Nephron (organoid): Measurements from ENCODE around the gene KMT2D.
"Not testable (repeated sequence)": the region's sequence is repeated elsewhere in the genome, so short reads cannot be mapped to it uniquely, and the experiment has no call there.

Source experiments
- H3K27ac Mint-ChIP-seq, 3 experiments: 2 replicates each; pipeline ENCODE4 v1.8.0; 2020; ENCODE audit warnings: mixed read lengths in 3 of 3, mild to moderate bottlenecking in 2 of 3, moderate library complexity in 1 of 3
- H3K27me3 Mint-ChIP-seq: 2 replicates; pipeline ENCODE4 v1.8.0; 2021; ENCODE audit warnings: low read depth, mild to moderate bottlenecking, moderate library complexity, mixed read lengths
- H3K36me3 Mint-ChIP-seq: 2 replicates; pipeline ENCODE4 v1.8.0; 2020; ENCODE audit warnings: low read depth, mixed read lengths
- H3K4me1 Mint-ChIP-seq: 2 replicates; pipeline ENCODE4 v1.8.0; 2020; ENCODE audit warnings: mixed read lengths
- H3K4me3 Mint-ChIP-seq, 3 experiments: 2 replicates each; pipeline ENCODE4 v1.8.0; 2020; ENCODE audit warnings: mild to moderate bottlenecking in 3 of 3, mixed read lengths in 3 of 3, moderate library complexity in 2 of 3
- H3K9me3 Mint-ChIP-seq: 2 replicates; pipeline ENCODE4 v1.8.0; 2020; ENCODE audit warnings: mixed read lengths
- TF ChIP-seq, protein P1 (sequence below), 3 experiments: fragments of 200-600 bp; sonication (generic); IDR thresholded peaks; one replicate each; pipeline ENCODE4 v1.5.0; 2021; ENCODE audit warnings: antibody characterized with exemption in 3 of 3; ENCODE audit not compliant: unreplicated experiment in 3 of 3

The KMT2D gene

DNA sequence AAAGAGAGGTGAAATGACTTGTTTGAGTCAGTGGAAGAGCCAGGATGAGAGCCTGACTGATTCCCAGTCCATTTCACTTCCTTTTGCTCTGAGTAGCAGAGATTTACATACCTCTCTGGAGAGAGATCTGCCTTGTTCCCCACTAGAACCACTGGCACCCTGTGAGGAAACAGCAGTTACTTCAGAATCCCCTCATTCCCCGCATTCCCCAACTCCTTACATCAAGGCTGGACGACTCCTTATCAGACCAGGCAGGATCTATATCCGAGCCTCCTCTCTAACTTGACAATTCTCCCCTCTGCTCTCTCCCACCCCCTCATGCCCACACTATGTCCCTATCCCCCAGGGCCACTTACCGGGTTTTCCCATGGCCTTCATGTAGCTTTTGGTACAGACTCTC lies 5.5 kb upstream of the KMT2D start:
- Mint-ChIP-seq H3K27ac (no peak overlapping the region), H3K4me1 (peaks cover 25% of the 10 kb centered on the region), H3K4me3 (peak overlapping the region in 1 of 3 experiments; percentile 62), H3K27me3 (peaks cover 13% of the 10 kb centered on the region), H3K9me3 (no peaks in the 10 kb centered on the region), H3K36me3 (no peaks in the 10 kb centered on the region)
- TF ChIP-seq, protein P1, sequence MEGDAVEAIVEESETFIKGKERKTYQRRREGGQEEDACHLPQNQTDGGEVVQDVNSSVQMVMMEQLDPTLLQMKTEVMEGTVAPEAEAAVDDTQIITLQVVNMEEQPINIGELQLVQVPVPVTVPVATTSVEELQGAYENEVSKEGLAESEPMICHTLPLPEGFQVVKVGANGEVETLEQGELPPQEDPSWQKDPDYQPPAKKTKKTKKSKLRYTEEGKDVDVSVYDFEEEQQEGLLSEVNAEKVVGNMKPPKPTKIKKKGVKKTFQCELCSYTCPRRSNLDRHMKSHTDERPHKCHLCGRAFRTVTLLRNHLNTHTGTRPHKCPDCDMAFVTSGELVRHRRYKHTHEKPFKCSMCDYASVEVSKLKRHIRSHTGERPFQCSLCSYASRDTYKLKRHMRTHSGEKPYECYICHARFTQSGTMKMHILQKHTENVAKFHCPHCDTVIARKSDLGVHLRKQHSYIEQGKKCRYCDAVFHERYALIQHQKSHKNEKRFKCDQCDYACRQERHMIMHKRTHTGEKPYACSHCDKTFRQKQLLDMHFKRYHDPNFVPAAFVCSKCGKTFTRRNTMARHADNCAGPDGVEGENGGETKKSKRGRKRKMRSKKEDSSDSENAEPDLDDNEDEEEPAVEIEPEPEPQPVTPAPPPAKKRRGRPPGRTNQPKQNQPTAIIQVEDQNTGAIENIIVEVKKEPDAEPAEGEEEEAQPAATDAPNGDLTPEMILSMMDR (IDR thresholded peaks at IDR 0.05; ENCODE audit: unreplicated experiment in 3 of 3) = no peak

DNA sequence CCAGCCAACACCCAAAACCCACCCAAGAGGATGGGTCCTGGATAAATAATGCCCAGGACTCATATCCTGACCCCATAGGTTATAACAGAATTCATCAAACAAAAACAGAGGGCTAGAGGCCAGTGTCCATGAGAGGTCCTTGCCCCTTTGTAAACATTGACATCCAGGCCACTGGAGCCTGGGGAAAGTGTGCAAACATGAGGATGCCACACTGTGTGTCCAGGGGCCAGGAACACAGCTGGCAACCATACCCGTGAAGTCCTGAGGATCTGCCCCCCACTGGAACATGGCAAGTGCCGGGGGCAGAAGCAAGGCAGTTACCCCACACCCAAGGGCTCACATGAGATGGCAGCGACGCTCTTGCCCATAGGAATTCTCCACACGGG lies 4.2 kb upstream of the KMT2D start:
- Mint-ChIP-seq H3K4me3 (no peak overlapping the region), H3K27me3 (peaks cover 13% of the 10 kb centered on the region), H3K9me3 (no peaks in the 10 kb centered on the region), H3K27ac (no peak overlapping the region), H3K36me3 (no peaks in the 10 kb centered on the region), H3K4me1 (peaks cover 21% of the 10 kb centered on the region)
- TF ChIP-seq, protein P1 (IDR thresholded peaks at IDR 0.05; ENCODE audit: unreplicated experiment in 3 of 3) = no peak

DNA sequence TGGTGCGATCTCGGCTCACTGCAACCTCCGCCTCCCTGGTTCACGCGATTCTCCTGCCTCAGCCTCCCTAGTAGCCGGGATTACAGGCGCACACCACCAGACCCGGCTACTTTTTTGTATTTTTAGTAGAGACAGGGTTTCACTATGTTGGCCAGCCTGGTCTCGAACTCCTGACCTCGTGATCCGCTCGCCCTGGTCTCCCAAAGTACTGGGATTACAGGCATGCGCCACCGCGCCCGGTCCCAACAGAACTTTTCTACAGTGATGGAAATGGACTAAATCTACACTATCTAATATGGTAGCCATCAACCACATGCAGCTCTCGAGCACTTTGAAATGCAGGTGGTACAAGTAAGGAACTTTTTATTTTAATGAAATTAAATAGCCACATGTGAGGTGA lies 1.3 kb upstream of the KMT2D start:
- Mint-ChIP-seq H3K4me1 (peaks cover 27% of the 10 kb centered on the region), H3K4me3 (peak overlapping the region; percentile 94 to 97 (median 96))
- not testable (repeated sequence) for H3K27me3 Mint-ChIP-seq, H3K27ac Mint-ChIP-seq, H3K36me3 Mint-ChIP-seq, H3K9me3 Mint-ChIP-seq

DNA sequence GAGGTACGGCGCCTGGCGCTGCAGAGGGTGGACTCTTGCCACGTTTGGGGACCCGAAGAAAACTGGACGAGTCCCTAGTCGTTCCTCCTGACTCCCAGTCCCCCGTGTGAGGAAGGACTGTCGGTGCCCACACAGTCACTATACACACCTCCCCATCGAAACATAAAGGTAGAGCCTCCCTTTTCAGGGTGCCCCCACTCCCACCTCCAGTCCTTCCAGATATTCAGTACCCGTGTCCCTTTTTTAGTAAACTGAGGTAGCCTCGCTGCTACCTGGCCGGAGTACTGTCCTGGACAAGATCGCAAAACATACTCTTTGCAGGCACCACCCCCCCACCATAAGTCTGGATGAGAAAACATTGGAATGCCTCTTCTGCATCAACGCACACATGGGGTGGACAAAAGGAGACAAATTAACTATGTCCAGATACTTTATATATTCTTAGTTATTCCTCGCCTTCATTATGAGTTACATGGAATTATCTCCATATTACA lies 610 bp upstream of the KMT2D start:
- Mint-ChIP-seq H3K4me3 (peak overlapping the region; percentile 94 to 97 (median 96)), H3K9me3 (no peaks in the 10 kb centered on the region), H3K36me3 (no peaks in the 10 kb centered on the region), H3K27ac (peak overlapping the region; percentile 92 to 99 (median 99)), H3K27me3 (no peaks in the 10 kb centered on the region), H3K4me1 (peaks cover 34% of the 10 kb centered on the region)
- TF ChIP-seq, protein P1 (IDR thresholded peaks at IDR 0.05; ENCODE audit: unreplicated experiment in 3 of 3) = no peak

DNA sequence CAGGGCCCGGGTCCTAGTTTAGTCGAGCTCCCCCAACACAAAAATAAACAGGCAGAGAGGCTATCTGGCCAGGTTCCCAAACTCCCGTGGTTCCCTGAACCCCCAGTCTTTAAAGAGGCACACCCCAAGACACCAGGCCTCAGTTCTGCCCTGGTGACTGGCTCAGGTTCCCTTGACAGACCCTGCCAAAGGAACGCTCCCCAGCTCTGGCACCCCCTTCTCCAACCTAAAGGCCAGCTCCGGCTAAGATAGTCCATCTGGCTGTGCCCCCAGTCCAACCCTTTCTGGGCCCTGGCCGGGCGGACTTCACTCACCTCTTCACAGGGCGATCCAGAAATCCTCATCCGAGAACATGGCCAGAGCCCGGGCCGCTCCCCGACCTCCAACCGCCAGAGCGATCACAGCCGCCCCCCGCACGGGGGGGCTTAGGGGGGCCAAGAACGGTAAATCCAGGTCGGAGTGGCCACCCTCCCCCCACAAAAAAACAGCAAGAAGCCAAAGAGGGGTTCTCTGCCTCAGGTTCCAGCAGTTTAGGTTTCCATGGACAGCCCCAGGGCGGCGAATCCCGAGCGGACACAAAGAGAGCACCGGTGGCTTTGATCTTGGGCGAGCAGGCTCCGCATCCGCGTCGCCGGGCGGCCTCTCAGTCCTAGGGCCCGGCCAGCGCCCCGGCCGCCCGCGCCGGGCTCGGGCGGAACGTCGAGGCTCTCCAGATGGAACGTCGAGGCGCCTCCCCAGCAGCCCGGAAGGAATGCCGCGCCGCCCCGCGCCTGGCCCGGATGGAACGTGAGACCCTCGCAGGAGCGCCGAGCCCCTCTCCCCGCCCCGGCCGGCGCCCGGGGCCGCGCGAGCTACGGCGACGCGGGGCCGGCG lies 1.1 kb downstream of the KMT2D start:
- peak overlapping the region; percentile 95 for H3K4me3 Mint-ChIP-seq
- H3K27ac Mint-ChIP-seq = peak overlapping the region; percentile 68 to 94 (median 88)
- no peaks in the 10 kb centered on the region for H3K27me3 Mint-ChIP-seq
- peaks cover 10% of the 10 kb centered on the region for H3K36me3 Mint-ChIP-seq
- H3K4me1 Mint-ChIP-seq = peaks cover 42% of the 10 kb centered on the region
- H3K9me3 Mint-ChIP-seq = no peaks in the 10 kb centered on the region
- TF ChIP-seq, protein P1 (IDR thresholded peaks at IDR 0.05; ENCODE audit: unreplicated experiment in 3 of 3) = no peak

DNA sequence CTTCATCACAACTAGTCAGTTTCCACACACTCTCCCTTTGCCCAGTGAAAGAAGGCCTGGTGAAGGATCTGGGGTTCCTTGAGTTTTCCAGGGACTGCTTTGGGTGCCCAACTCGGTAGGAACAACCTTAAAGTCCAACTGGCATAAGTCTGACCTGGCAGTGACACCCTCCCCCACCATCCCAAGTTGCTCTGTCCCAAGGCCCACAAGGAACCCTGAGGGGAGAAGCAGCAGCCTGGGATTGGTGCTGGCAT lies 1.6 kb downstream of the KMT2D start:
- H3K4me3 Mint-ChIP-seq = peak overlapping the region; percentile 95
- H3K27me3 Mint-ChIP-seq = no peaks in the 10 kb centered on the region
- TF ChIP-seq, protein P1 (IDR thresholded peaks at IDR 0.05; ENCODE audit: unreplicated experiment in 3 of 3) = no peak
- H3K36me3 Mint-ChIP-seq = peaks cover 16% of the 10 kb centered on the region
- H3K27ac Mint-ChIP-seq = peak overlapping the region; percentile 68 to 94 (median 88)
- H3K4me1 Mint-ChIP-seq = peaks cover 39% of the 10 kb centered on the region
- H3K9me3 Mint-ChIP-seq = no peaks in the 10 kb centered on the region
